GM12864 (cell line): ENCODE data around the gene SLC8B1.
"Not testable (repeated sequence)": the region's sequence is repeated elsewhere in the genome, so short reads cannot be mapped to it uniquely, and the experiment has no call there.

Source experiments
- DNase-seq: peaks from one replicate; pipeline ENCODE4 v3.0.0-alpha.2; 2011; ENCODE audit warnings: low read depth
- H3K4me3 ChIP-seq: 2 replicates; pipeline ENCODE4 v1.5.1; 2011; ENCODE audit warnings: mild to moderate bottlenecking, low read depth, low read length, control low read depth
- TF ChIP-seq, protein P1 (sequence below): IDR thresholded peaks from 2 replicates; pipeline ENCODE4 v1.5.1; 2011; ENCODE audit warnings: low read depth, mild to moderate bottlenecking, moderate library complexity, low read length, control low read depth, inconsistent platforms; ENCODE audit errors: missing control alignments

Gene SLC8B1

DNA sequence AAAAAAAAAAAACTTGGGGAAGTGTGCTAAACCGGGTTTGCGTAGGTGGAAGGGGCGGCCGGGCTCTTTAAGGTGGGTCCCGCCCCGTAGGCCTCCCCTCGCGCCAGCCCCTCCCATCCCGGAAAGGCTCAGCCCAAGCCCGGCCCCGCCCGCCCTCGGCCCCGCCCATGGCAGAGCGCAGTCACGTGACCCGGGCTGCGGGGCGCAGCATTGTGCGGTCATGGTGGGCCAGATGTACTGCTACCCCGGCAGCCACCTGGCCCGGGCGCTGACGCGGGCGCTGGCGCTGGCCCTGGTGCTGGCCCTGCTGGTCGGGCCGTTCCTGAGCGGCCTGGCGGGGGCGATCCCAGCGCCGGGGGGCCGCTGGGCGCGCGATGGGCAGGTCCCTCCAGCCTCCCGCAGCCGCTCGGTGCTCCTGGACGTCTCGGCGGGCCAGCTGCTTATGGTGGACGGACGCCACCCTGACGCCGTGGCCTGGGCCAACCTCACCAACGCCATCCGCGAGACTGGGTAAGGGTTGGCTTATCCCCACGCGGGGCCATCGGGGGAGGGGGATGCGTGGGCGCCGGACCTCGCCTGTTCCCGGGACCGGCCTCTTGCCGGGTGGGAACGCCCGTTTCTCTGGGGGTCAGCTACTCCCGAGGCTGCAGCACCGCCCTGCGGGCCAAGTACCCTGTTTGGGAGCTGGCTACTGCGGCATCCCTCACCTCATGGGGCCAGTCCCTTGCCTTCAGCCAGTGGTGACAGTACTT lies 23.6 kb upstream of the SLC8B1 start, which contains the start of gene PLBD2:
Gene PLBD2 (plus strand): TSS at position 207 of the 752 bp plus-strand sequence. CDS start 14 bp downstream, at position 221.
- peak; percentile 76 for DNase-seq
- TF ChIP-seq, protein P1, sequence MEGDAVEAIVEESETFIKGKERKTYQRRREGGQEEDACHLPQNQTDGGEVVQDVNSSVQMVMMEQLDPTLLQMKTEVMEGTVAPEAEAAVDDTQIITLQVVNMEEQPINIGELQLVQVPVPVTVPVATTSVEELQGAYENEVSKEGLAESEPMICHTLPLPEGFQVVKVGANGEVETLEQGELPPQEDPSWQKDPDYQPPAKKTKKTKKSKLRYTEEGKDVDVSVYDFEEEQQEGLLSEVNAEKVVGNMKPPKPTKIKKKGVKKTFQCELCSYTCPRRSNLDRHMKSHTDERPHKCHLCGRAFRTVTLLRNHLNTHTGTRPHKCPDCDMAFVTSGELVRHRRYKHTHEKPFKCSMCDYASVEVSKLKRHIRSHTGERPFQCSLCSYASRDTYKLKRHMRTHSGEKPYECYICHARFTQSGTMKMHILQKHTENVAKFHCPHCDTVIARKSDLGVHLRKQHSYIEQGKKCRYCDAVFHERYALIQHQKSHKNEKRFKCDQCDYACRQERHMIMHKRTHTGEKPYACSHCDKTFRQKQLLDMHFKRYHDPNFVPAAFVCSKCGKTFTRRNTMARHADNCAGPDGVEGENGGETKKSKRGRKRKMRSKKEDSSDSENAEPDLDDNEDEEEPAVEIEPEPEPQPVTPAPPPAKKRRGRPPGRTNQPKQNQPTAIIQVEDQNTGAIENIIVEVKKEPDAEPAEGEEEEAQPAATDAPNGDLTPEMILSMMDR = no peak
- peak within 1 kb of the TSS; percentile 70 for H3K4me3 ChIP-seq

DNA sequence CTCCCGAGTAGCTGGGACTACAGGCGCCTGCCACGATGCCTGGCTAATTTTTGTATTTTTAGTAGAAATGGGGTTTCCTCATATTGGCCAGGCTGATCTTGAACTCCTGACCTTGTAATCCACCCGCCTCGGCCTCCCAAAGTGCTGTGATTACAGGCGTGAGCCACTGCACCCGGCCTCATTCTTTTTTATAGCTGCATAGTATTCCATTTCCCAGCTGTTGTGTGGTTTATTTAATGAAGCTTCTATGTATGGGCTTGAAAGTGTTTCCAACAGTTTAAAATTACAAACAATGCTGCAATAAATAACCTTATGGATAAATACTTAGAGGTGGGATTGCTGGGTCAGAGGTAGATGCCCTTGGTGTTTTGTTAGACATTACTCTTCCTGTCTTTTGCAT lies 19.3 kb upstream of the SLC8B1 start:
- H3K4me3 ChIP-seq, DNase-seq: not testable (repeated sequence)

DNA sequence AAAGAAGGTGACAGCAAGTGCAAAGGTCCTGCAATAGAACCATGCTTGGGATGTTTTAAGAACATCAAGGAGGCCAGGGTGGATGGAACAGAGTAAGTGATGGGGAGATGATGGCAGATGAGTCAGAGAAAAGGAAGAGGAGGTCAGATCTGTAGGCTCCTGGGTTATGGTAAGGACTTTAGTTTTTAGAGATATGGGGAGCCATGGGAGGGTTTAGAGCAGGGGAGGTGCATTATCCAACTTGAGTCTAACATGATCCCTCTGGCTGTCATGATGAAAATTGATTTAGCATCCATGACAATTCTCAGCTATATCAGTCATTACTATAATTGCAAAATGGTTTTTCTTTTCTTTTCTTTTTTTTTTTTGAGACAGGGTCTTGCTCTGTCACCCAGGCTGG lies 16.2 kb upstream of the SLC8B1 start:
- TF ChIP-seq, protein P1 = no peak
- H3K4me3 ChIP-seq = no peak overlapping the region
- DNase-seq = no peak

DNA sequence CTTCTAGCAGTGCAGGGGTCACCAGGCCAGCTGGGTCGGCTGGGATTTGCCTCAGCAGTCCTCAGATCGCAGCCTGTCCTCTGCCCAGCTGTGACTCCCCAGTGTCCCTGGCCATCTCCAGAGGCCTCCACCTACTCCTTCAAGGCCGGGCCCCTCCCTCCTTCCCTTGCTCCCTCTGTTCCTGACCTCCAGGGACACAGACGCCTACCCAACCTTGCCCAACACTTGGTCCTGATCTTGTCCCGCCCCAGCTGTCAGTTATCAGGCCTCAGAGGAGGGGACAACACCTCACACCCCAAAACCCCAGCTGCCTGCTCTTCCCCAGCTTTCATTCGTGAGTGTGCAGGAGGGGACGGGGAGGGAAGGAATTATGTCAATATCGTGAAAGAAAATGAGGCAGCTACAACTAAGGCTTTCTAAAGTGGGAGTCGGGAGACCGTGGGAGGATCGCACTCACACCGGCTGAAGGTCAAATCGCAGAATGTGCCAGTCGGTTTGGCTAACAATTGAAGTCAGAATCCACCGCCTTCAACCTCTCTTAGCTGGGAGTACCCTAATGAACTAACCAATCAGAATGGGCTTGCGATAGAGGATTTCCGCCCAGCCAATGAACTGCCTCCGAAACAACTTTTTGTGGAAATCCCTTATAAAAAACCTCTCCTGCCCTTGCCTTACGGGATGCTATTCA lies 14.1 kb upstream of the SLC8B1 start:
- TF ChIP-seq, protein P1 = no peak
- no peak overlapping the region for H3K4me3 ChIP-seq
- no peak for DNase-seq

DNA sequence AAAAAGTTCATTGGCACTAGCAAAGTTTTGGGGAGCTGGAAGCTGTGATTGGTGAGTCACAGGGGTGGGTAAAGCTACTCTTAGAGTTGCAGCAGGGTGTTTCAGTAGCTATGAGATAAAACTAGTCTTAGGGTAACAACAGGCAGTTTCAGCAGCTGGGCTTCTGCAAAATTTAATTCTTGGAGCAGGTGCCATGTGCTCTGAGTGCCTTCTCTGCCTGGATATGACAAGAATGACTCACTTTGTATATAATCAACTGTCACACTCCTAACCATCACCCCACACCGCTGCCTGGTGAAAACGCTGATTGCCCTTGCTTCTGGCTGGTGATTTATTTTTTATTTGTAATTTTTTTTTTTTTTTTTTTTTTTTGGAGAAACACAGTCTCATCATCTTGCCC lies 13.0 kb upstream of the SLC8B1 start:
- DNase-seq = no peak
- no peak overlapping the region for H3K4me3 ChIP-seq
- TF ChIP-seq, protein P1 = no peak

DNA sequence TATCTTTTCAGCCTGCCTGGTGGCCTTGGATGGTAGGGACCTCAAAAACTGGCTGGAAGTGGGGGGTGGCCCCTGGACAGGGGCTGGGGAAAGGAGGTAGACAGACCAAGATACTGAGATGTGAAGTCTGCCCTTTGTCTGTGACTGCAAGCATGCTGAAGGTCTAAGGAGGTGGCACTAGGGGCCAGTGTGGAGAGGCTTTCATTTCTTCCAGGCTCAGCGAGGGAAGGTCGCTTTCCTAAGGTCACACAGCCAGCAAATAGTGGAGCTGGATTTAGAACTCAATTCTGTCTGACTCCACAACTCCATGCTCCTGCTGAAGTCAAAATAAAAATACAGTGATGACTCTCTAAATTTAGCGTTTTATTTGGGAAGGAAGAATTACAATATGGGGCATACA lies 12.2 kb upstream of the SLC8B1 start:
- TF ChIP-seq, protein P1 = no peak
- no peak for DNase-seq
- H3K4me3 ChIP-seq = no peak overlapping the region

DNA sequence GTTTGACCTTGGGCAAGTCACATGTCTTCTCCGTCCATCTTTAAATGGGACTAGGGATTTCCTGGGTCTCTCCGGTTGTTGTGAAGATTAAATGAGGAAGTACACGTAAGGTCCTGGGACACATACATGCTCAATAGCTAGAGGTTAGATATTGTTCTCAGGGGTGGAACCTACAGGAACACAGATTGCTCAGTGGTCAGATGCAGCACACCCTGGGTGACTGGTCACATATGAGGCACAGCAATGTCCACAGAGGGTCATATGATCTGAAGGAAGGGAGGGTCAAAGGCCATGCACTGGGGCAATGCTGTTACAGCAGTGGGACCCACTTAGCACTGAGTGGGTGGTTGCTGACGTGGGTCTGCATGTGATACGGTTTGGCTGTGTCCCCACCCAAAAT lies 11.4 kb upstream of the SLC8B1 start:
- TF ChIP-seq, protein P1 = no peak
- no peak for DNase-seq
- H3K4me3 ChIP-seq = no peak overlapping the region
